Measurements from ENCODE around the gene EPC2.
"Not testable (repeated sequence)": the region's sequence is repeated elsewhere in the genome, so short reads cannot be mapped to it uniquely, and the experiment has no call there.

EPC2 gene

GRCh38 chr2:148646231-148646559 is 1.6 kb downstream of the EPC2 start:
- DNase-seq (ENCODE audit: low spot score in 2 of 2): no peak
- Histone ChIP-seq H3K27me3 (ENCODE audit: low read depth) (peaks cover 4% of the 10 kb centered on the region), H3K4me3 (peak overlapping the region; percentile 70), H3K4me1 (peaks cover 6% of the 10 kb centered on the region), H3K9me3 (no peaks in the 10 kb centered on the region), H3K36me3 (replicated peaks) (no peaks in the 10 kb centered on the region)
- in situ Hi-C loops (cut with MboI; ENCODE audit: low sequenced_read_pairs): no loop called here

GRCh38 chr2:148647711-148648110 is 3.2 kb downstream of the EPC2 start:
- H3K4me1 ChIP-seq; H3K9me3 ChIP-seq; DNase-seq (ENCODE audit: low spot score in 2 of 2); in situ Hi-C loops (cut with MboI; ENCODE audit: low sequenced_read_pairs); H3K27me3 ChIP-seq (ENCODE audit: low read depth); H3K4me3 ChIP-seq; H3K36me3 ChIP-seq (replicated peaks): not testable (repeated sequence)

GRCh38 chr2:148649936-148650335 is 5.4 kb downstream of the EPC2 start:
- DNase-seq (ENCODE audit: low spot score in 2 of 2): no peak
- no peaks in the 10 kb centered on the region for H3K36me3 ChIP-seq (replicated peaks)
- H3K27me3 ChIP-seq (ENCODE audit: low read depth): no peaks in the 10 kb centered on the region
- no peaks in the 10 kb centered on the region for H3K9me3 ChIP-seq
- in situ Hi-C loops (cut with MboI; ENCODE audit: low sequenced_read_pairs): no loop called here
- no peak overlapping the region for H3K4me3 ChIP-seq
- H3K4me1 ChIP-seq: no peaks in the 10 kb centered on the region

- Histone ChIP-seq H3K36me3 (replicated peaks) (no peaks in the 10 kb centered on the region), H3K27me3 (ENCODE audit: low read depth) (no peaks in the 10 kb centered on the region), H3K4me3 (no peak overlapping the region), H3K4me1 (no peaks in the 10 kb centered on the region), H3K9me3 (no peaks in the 10 kb centered on the region)
- in situ Hi-C loops (cut with MboI; ENCODE audit: low sequenced_read_pairs): no loop called here
- DNase-seq (ENCODE audit: low spot score in 2 of 2): no peak
These were observed 6.3 kb downstream of the EPC2 start for GRCh38 chr2:148650881-148651280.

- Histone ChIP-seq H3K4me1 (no peaks in the 10 kb centered on the region), H3K9me3 (no peaks in the 10 kb centered on the region), H3K4me3 (no peak overlapping the region), H3K36me3 (replicated peaks) (no peaks in the 10 kb centered on the region), H3K27me3 (ENCODE audit: low read depth) (no peaks in the 10 kb centered on the region)
- DNase-seq (ENCODE audit: low spot score in 2 of 2): no peak
- in situ Hi-C loops (cut with MboI; ENCODE audit: low sequenced_read_pairs): no loop called here
These were observed 7.4 kb downstream of the EPC2 start for GRCh38 chr2:148651972-148652371.

- Histone ChIP-seq H3K4me1 (no peaks in the 10 kb centered on the region), H3K36me3 (replicated peaks) (no peaks in the 10 kb centered on the region), H3K4me3 (no peak overlapping the region), H3K9me3 (no peaks in the 10 kb centered on the region), H3K27me3 (ENCODE audit: low read depth) (no peaks in the 10 kb centered on the region)
- DNase-seq (ENCODE audit: low spot score in 2 of 2): no peak
- in situ Hi-C loops (cut with MboI; ENCODE audit: low sequenced_read_pairs): no loop called here
These were observed 8.9 kb downstream of the EPC2 start for GRCh38 chr2:148653437-148653836.

- no peak for DNase-seq (ENCODE audit: low spot score in 2 of 2)
- Histone ChIP-seq H3K4me1 (peaks cover 8% of the 10 kb centered on the region), H3K9me3 (no peaks in the 10 kb centered on the region), H3K36me3 (replicated peaks) (no peaks in the 10 kb centered on the region), H3K4me3 (no peak overlapping the region), H3K27me3 (ENCODE audit: low read depth) (no peaks in the 10 kb centered on the region)
- in situ Hi-C loops (cut with MboI; ENCODE audit: low sequenced_read_pairs): no loop called here
These were observed 9.9 kb downstream of the EPC2 start for GRCh38 chr2:148654435-148654834.

GRCh38 chr2:148656516-148656915 is 12.0 kb downstream of the EPC2 start:
- H3K4me1 ChIP-seq: peaks cover 17% of the 10 kb centered on the region
- H3K36me3 ChIP-seq (replicated peaks): no peaks in the 10 kb centered on the region
- no peak for DNase-seq (ENCODE audit: low spot score in 2 of 2)
- no peaks in the 10 kb centered on the region for H3K9me3 ChIP-seq
- in situ Hi-C loops (cut with MboI; ENCODE audit: low sequenced_read_pairs): no loop called here
- H3K4me3 ChIP-seq: no peak overlapping the region
- no peaks in the 10 kb centered on the region for H3K27me3 ChIP-seq (ENCODE audit: low read depth)

- DNase-seq (ENCODE audit: low spot score in 2 of 2): no peak
- no peaks in the 10 kb centered on the region for H3K36me3 ChIP-seq (replicated peaks)
- no peaks in the 10 kb centered on the region for H3K9me3 ChIP-seq
- in situ Hi-C loops (cut with MboI; ENCODE audit: low sequenced_read_pairs): no loop called here
- H3K4me1 ChIP-seq: peaks cover 17% of the 10 kb centered on the region
- H3K27me3 ChIP-seq (ENCODE audit: low read depth): no peaks in the 10 kb centered on the region
- H3K4me3 ChIP-seq: no peak overlapping the region
These were observed 14.5 kb downstream of the EPC2 start for GRCh38 chr2:148658807-148659722.

- Histone ChIP-seq H3K36me3 (replicated peaks) (no peaks in the 10 kb centered on the region), H3K9me3 (no peaks in the 10 kb centered on the region), H3K27me3 (ENCODE audit: low read depth) (no peaks in the 10 kb centered on the region), H3K4me1 (peaks cover 17% of the 10 kb centered on the region), H3K4me3 (no peak overlapping the region)
- in situ Hi-C loops (cut with MboI; ENCODE audit: low sequenced_read_pairs): no loop called here
- no peak for DNase-seq (ENCODE audit: low spot score in 2 of 2)
These were observed 16.4 kb downstream of the EPC2 start for GRCh38 chr2:148660999-148661398.

GRCh38 chr2:148662332-148662731 is 17.8 kb downstream of the EPC2 start:
- H3K36me3 ChIP-seq (replicated peaks); H3K27me3 ChIP-seq (ENCODE audit: low read depth); in situ Hi-C loops (cut with MboI; ENCODE audit: low sequenced_read_pairs); DNase-seq (ENCODE audit: low spot score in 2 of 2); H3K4me3 ChIP-seq; H3K9me3 ChIP-seq: not testable (repeated sequence)
- H3K4me1 ChIP-seq: peaks cover 22% of the 10 kb centered on the region

- in situ Hi-C loops (cut with MboI; ENCODE audit: low sequenced_read_pairs): no loop called here
- Histone ChIP-seq H3K9me3 (no peaks in the 10 kb centered on the region), H3K4me1 (peaks cover 20% of the 10 kb centered on the region), H3K36me3 (replicated peaks) (no peaks in the 10 kb centered on the region), H3K4me3 (no peak overlapping the region), H3K27me3 (ENCODE audit: low read depth) (no peaks in the 10 kb centered on the region)
- DNase-seq (ENCODE audit: low spot score in 2 of 2): no peak
These were observed 19.7 kb downstream of the EPC2 start for GRCh38 chr2:148664229-148664628.

GRCh38 chr2:148666555-148666954 is 22.0 kb downstream of the EPC2 start:
- no peak overlapping the region for H3K4me3 ChIP-seq
- H3K9me3 ChIP-seq: no peaks in the 10 kb centered on the region
- no peaks in the 10 kb centered on the region for H3K36me3 ChIP-seq (replicated peaks)
- DNase-seq (ENCODE audit: low spot score in 2 of 2): no peak
- no peaks in the 10 kb centered on the region for H3K27me3 ChIP-seq (ENCODE audit: low read depth)
- in situ Hi-C loops (cut with MboI; ENCODE audit: low sequenced_read_pairs): no loop called here
- H3K4me1 ChIP-seq: peaks cover 9% of the 10 kb centered on the region

GRCh38 chr2:148667113-148667836 is 22.7 kb downstream of the EPC2 start:
- Histone ChIP-seq H3K9me3 (no peaks in the 10 kb centered on the region), H3K36me3 (replicated peaks) (no peaks in the 10 kb centered on the region), H3K4me3 (no peak overlapping the region), H3K4me1 (peaks cover 9% of the 10 kb centered on the region), H3K27me3 (ENCODE audit: low read depth) (no peaks in the 10 kb centered on the region)
- DNase-seq (ENCODE audit: low spot score in 2 of 2): no peak
- in situ Hi-C loops (cut with MboI; ENCODE audit: low sequenced_read_pairs): no loop called here
